ENCODE results near the gene KCNQ5. TPM values are rescaled to one million over a fixed set of nuclear protein-coding genes. Genes with fewer than 3 reads are reported as not detected.

The KCNQ5 gene
- total RNA-seq, 1 experiment from 2014 or later: 2.1 TPM

GRCh38 chr6:72740135-72740534 is 118.3 kb downstream of the KCNQ5 start:
- no peak for DNase-seq (ENCODE audit: low spot score)

DNA sequence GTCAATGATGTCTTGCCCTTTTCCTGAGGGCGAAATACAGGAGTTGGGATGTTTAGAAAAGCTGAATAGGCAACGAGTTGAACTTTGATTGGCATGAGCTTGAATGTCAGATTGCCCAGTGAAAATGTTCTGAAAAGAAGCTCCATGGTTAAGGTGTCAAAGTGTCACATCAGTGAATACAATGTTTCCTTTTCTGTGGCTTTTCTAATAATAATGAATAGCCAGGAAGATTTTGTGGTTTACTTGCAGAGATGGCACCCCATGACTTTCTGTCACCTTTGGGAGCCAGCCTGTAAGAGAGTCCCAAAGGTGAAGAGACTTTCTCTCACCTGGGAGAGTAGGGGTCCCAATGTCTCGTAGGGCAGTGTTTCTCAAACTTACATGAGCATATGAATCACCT is 119.2 kb downstream of the KCNQ5 start:
- no peak for DNase-seq (ENCODE audit: low spot score)

DNA sequence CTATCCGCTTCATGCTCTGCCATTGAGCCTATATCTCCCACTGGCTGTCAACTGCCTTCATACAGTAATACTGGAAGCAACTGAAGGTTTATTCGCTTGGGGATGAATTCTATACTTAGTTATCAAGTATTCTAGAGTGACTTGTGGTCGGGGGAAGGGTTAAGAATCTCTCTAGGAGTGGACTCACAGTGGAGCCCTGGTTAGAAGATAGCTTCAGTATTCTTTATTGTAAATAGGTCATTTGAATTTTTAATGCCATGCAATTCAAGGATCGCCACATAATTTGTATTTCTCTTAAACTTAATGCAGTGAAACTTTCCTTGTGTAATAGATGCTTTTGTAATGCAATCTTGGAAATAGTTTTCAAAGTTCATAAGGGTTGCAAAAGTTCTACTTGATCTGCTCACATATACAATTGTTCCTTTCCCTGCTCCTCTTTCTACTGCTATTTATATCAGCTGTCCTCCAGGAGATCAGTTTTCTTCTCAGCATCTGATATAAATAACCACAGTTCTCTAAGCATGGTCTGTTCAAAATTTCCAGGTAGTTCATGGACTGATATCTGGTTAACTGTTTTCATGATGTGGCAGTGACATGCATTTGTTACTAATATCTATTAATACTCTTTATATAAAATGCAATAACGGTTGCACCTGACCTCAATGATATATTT is 120.3 kb downstream of the KCNQ5 start:
- DNase-seq (ENCODE audit: low spot score): no peak

DNA sequence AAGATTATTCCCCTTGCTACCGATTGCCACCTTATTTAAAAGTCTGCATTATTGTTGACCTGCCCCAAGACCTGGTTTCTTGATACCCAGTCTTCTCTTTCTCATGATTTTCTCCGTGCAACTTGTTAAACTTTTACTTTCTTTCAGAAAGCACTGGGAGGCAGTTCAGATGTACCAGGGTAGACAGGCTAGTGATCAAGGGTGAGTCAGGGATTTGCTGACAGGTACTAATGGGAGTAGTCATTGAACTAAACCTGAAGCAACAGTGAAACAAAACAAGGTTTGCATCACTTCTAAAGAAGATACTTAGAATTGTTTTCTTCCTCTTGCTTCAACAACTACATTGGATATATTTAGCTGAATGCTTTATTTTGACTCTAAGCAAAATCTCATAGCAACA is 124.4 kb downstream of the KCNQ5 start:
- DNase-seq (ENCODE audit: low spot score): no peak

- DNase-seq (ENCODE audit: low spot score): peak; percentile 83
Measured at GRCh38 chr6:72748759-72749158, 126.9 kb downstream of the KCNQ5 start.

DNA sequence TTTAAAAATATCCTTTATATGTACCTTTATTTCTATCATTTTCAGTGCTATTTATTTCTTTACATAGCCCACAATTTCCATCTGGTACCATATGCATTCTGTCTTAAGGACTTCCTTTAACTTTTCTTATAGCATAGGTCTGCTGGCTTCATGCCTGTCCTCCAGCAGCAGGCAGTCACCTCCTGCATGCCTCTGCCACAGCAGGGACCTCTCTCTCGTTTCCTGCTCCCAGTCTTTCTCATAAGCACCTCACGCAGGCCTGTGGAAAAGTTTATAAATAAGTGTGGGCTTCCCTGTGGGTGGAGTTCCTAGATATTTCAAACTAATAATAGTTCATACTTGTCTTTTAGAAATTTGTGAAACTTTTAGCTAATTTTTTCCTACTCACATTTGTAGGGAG is 133.9 kb downstream of the KCNQ5 start:
- no peak for DNase-seq (ENCODE audit: low spot score)

DNA sequence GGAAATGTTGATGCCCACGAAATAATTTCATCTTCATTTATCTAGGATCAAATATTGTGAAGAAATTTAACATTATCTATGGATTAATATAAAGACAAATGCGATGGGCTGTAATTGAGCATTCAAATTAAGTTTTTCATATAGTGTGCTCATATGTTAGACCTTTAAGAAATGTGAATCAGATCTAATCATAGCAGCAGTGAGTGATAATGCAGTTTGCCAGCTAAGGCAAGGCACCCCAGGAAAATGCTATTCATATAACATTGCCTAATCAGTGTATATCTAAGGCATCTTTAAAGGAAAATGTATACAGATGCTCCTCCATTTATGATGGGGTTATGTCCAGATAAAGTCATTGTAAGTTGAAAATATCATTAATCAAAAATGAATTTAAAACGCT is 135.2 kb downstream of the KCNQ5 start:
- DNase-seq (ENCODE audit: low spot score): no peak

DNA sequence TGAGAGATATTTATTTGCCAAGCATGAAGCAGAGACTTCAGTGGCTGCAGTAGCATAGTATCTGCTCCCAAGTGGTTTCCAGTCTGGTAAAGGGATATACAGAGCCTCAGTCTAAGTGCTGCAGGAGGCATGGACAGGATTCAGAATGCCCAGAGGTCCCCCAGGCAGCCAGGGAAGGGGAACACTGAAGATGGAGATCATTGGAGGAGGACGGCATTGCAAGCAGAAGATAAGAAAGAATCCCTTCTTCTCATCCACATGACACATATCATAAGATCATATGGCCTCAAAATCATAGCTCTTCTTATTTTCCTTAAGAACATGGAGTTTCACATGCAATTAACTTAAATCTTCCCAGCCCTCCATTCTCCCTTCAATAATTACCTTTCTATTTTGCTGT is 136.1 kb downstream of the KCNQ5 start:
- DNase-seq (ENCODE audit: low spot score): no peak

GRCh38 chr6:72758901-72759300 is 137.0 kb downstream of the KCNQ5 start:
- no peak for DNase-seq (ENCODE audit: low spot score)

DNA sequence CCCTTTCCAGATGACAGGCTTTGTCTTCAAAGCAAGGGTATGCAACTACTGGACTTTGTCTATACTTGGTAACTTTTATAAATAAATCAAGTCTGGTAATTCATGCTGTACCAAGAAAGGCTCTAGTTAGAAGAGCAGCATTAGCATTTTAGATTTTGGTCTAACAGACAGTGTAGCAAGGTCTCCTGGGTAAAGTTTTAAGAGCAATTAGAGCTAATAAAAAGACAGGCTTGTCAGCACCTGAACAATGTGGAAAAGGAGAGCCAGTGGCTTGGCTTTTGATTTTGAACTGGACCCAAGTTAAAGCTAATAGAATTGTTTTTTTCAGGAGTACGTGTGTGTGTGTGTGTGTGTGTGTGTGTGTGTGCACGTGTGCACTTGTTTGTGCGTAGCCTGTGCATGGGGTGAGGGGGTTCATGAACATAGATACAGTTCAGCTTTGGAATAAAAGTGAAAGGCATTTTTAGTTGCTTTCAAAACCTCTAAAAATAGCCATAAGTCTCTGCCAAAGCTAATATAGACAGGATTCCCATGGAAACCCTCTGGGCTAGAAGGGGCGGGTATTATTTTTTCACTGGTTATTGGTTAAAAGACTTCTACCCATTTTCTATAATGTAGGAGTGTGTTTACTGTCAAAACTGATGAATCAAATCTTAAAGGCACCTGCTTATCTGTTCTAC is 138.4 kb downstream of the KCNQ5 start:
- no peak for DNase-seq (ENCODE audit: low spot score)

- DNase-seq (ENCODE audit: low spot score): no peak
Measured at GRCh38 chr6:72761761-72762160, 139.9 kb downstream of the KCNQ5 start.

DNA sequence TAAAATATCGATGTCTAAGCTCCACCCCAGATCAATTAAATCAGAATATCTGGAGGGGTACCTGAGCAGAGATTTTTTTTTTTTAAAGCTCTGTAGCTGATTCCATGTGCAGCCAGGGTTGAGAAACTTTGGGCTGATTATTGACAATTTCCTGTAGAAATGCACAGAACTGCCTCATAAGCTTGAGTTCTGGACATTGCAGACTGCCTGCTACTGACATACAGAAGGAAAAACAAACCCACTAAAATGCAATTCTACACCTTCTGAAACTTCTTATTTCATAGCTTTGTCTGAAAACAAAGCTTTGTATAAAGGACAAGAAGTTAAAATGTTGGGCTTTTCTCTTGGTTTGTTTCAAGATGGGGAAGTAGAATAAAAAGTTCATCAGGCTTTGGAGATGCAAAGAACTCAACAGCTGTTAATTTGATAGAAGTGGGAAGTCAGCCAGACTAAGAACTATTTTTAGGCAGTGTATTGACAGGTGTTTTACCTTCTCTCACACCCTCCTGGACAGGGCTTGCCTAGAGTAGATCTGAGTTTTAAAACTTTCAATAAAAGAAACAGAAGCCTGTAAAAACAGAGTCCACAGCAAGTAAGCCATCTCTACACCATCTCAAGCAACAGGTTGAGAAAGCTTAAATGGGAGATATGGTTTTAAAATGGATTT is 147.7 kb downstream of the KCNQ5 start:
- no peak for DNase-seq (ENCODE audit: low spot score)

- DNase-seq (ENCODE audit: low spot score): no peak
Measured at GRCh38 chr6:72770959-72771358, 149.1 kb downstream of the KCNQ5 start.

DNA sequence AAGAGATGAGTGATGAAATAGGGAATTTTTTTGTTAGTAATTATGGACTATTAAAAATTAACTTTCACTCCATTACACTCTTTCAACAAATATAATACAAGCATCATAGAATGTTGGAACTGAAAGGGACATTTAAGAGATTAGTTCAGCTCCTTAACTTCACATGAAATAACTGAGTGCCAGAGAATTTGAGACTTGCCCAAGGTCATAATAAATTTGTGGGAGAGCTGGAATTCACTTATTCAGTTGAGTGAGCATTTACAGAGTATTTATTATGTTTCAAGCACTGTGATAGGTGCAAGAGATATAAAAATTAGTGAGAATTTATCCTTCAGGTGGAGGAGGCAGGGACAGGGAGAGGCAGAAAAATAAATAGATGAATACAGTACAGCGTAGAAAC is 154.6 kb downstream of the KCNQ5 start:
- no peak for DNase-seq (ENCODE audit: low spot score)

- DNase-seq (ENCODE audit: low spot score): no peak
Measured at GRCh38 chr6:72781624-72782023, 159.8 kb downstream of the KCNQ5 start.

GRCh38 chr6:72783035-72783434 is 161.2 kb downstream of the KCNQ5 start:
- DNase-seq (ENCODE audit: low spot score): no peak

GRCh38 chr6:72783666-72784065 is 161.8 kb downstream of the KCNQ5 start:
- DNase-seq (ENCODE audit: low spot score): no peak

GRCh38 chr6:72784071-72784470 is 162.2 kb downstream of the KCNQ5 start:
- DNase-seq (ENCODE audit: low spot score): no peak

DNA sequence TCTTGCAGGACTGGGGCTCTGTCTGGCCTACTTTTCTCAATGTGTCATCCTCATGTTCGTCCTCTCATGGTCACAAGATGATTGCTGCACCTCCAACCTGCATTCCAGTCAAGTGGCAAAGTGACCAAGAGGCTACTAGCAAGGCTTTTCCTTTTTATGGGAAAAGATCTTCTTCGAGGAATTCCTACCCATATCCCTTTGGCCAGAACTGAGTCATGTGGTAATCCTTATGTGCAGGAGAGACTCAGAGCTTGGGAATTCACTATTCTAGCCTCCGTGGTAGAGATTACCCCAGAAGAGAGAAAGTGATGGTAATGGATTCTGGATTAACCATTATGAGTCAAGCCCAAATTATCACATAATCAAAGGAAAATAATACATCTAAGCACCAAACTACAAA is 162.7 kb downstream of the KCNQ5 start:
- peak; percentile 34 for DNase-seq (ENCODE audit: low spot score)

GRCh38 chr6:72787391-72788031 is 165.6 kb downstream of the KCNQ5 start:
- DNase-seq (ENCODE audit: low spot score): peak; percentile 72

GRCh38 chr6:72788188-72788587 is 166.3 kb downstream of the KCNQ5 start:
- DNase-seq (ENCODE audit: low spot score): no peak

DNA sequence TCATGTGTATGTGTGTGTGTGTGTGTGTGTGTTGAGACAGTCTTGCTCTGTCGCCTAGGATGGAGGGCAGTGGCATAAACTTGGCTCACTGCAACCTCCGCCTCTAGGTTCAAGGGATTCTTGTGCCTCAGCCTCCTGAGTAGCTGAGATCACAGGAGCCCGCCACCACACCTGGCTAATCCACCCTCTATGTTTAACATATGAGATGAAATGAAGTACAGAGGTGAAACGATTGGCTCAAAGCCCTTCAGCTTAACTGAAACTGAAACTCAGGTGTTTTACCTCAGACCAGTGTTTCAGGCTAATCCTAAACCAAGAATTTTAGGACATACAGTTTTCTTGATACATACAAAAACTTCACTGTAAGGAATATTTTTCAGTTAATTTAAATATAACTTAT is 167.3 kb downstream of the KCNQ5 start:
- DNase-seq (ENCODE audit: low spot score): no peak

- no peak for DNase-seq (ENCODE audit: low spot score)
Measured at GRCh38 chr6:72792692-72793091, 170.8 kb downstream of the KCNQ5 start.
